Activated CD8-positive, alpha-beta T cell treated with anti-CD3 and anti-CD28 coated beads for 36 hours (primary cell): ENCODE measurements around the gene CCL7. TPM values are rescaled to one million over a fixed set of nuclear protein-coding genes. Genes with fewer than 3 reads are reported as not detected.

Source experiments
- ATAC-seq: fragments of 200-7000 bp; cut with Tn5 transposase; one replicate; pipeline ENCODE4 v1.10.0; 2021; ENCODE audit warnings: mild to moderate bottlenecking, moderate library complexity
- CTCF ChIA-PET: fragments of 350-600 bp; sonication (Branson Sonifier 250); formaldehyde crosslinking; loops from one replicate; lab custom pipeline; 2021; ENCODE audit warnings: antibody characterized with exemption; lab: Charles Lee
- POLR2A ChIA-PET: fragments of 350-600 bp; sonication (Branson Sonifier 250); formaldehyde crosslinking; loops from one replicate; lab custom pipeline; 2021; ENCODE audit warnings: antibody characterized with exemption; lab: Charles Lee
- DNase-seq: peaks from one replicate; pipeline ENCODE4 v3.0.0-alpha.2; 2020
- H3K27ac Mint-ChIP-seq: one replicate; pipeline ENCODE4 v1.8.0; 2021; ENCODE audit warnings: mild to moderate bottlenecking, mixed read lengths
- H3K27me3 Mint-ChIP-seq: one replicate; pipeline ENCODE4 v1.8.0; 2021; ENCODE audit warnings: mixed read lengths
- H3K36me3 Mint-ChIP-seq: one replicate; pipeline ENCODE4 v1.8.0; 2021; ENCODE audit warnings: low read depth, mixed read lengths
- H3K4me1 Mint-ChIP-seq: one replicate; pipeline ENCODE4 v1.8.0; 2021; ENCODE audit warnings: low read depth, mixed read lengths
- H3K4me3 Mint-ChIP-seq: one replicate; pipeline ENCODE4 v1.8.0; 2021; ENCODE audit warnings: mild to moderate bottlenecking, moderate library complexity, mixed read lengths
- H3K9me3 Mint-ChIP-seq: one replicate; pipeline ENCODE4 v1.8.0; 2021; ENCODE audit warnings: mixed read lengths
- CTCF ChIP-seq: fragments of 200-600 bp; IDR thresholded peaks from one replicate; pipeline ENCODE4 v1.8.0; 2022; ENCODE audit warnings: antibody characterized with exemption, mild to moderate bottlenecking
- intact Hi-C: fragments of 100-400 bp; cut with micrococcal nuclease; formaldehyde crosslinking; loops from one replicate; pipeline ENCODE4 v1.10.0; 2022
- total RNA-seq, 2 experiments: library from RNA; stranded (reverse); gene quantifications; one replicate each; pipeline ENCODE4 v1.2.3, GENCODE V29; 2021

CCL7 gene
- total RNA-seq, 2 experiments from 2014 or later = not detected

GRCh38 chr17:34312080-34312479 is 42.1 kb downstream of the CCL7 start:
- Mint-ChIP-seq H3K4me3 (no peak overlapping the region), H3K4me1 (no peaks in the 10 kb centered on the region), H3K27ac (no peak overlapping the region), H3K9me3 (no peaks in the 10 kb centered on the region), H3K36me3 (no peaks in the 10 kb centered on the region), H3K27me3 (peaks cover 18% of the 10 kb centered on the region)
- DNase-seq (no peak), ATAC-seq (no peak)
- no peak for TF ChIP-seq CTCF
- intact Hi-C loops = no loop called here
- POLR2A ChIA-PET = no interaction called here
- CTCF ChIA-PET = interaction anchor here (1.1 kb wide), 1 partner anchor 111 kb away, joined by 3 read pairs; no protein-coding TSS in a partner anchor

GRCh38 chr17:34313164-34313563 is 43.1 kb downstream of the CCL7 start:
- ATAC-seq = no peak
- intact Hi-C loops = no loop called here

GRCh38 chr17:34314279-34314678 is 44.3 kb downstream of the CCL7 start:
- ChIA-PET CTCF (no interaction called here), POLR2A (no interaction called here)
- Mint-ChIP-seq H3K27ac (no peak overlapping the region), H3K36me3 (no peaks in the 10 kb centered on the region), H3K4me3 (no peak overlapping the region), H3K9me3 (no peaks in the 10 kb centered on the region), H3K4me1 (no peaks in the 10 kb centered on the region), H3K27me3 (peaks cover 18% of the 10 kb centered on the region)
- intact Hi-C loops = no loop called here
- TF ChIP-seq CTCF = no peak
- no peak for DNase-seq
- ATAC-seq = no peak

More at GRCh38 chr17:34313164-34313563, 43.1 kb downstream of the CCL7 start:
- H3K27ac Mint-ChIP-seq = no peak overlapping the region
- H3K36me3 Mint-ChIP-seq = no peaks in the 10 kb centered on the region
- no peak for TF ChIP-seq CTCF
- H3K9me3 Mint-ChIP-seq = no peaks in the 10 kb centered on the region
- CTCF ChIA-PET = no interaction called here
- peaks cover 18% of the 10 kb centered on the region for H3K27me3 Mint-ChIP-seq
- DNase-seq = no peak
- H3K4me1 Mint-ChIP-seq = no peaks in the 10 kb centered on the region
- POLR2A ChIA-PET = no interaction called here
- H3K4me3 Mint-ChIP-seq = no peak overlapping the region

- H3K4me1 Mint-ChIP-seq = no peaks in the 10 kb centered on the region
- DNase-seq (peak; percentile 29), ATAC-seq (peak; percentile 45)
- no peak overlapping the region for H3K27ac Mint-ChIP-seq
- no peak for TF ChIP-seq CTCF
- peaks cover 7% of the 10 kb centered on the region for H3K27me3 Mint-ChIP-seq
- no peaks in the 10 kb centered on the region for H3K36me3 Mint-ChIP-seq
- intact Hi-C loops = no loop called here
- H3K4me3 Mint-ChIP-seq = no peak overlapping the region
- ChIA-PET CTCF (interaction anchor here (2.0 kb wide), 1 partner anchor 43 kb away, joined by 7 read pairs; no protein-coding TSS in a partner anchor), POLR2A (no interaction called here)
- H3K9me3 Mint-ChIP-seq = no peaks in the 10 kb centered on the region
These were observed 48.5 kb downstream of the CCL7 start for GRCh38 chr17:34318474-34318873.

GRCh38 chr17:34319039-34319483 is 49.0 kb downstream of the CCL7 start, which contains the start of gene CCL8:
TSS of gene CCL8 (plus strand) at chr17:34319435. CDS start at chr17:34319502, 67 bp downstream.
- peaks cover 7% of the 10 kb centered on the region for H3K27me3 Mint-ChIP-seq
- CTCF ChIA-PET = interaction anchor here (2.0 kb wide), 1 partner anchor 42 kb away, joined by 7 read pairs; no protein-coding TSS in a partner anchor
- H3K4me1 Mint-ChIP-seq = no peaks in the 10 kb centered on the region

More at GRCh38 chr17:34319039-34319483, 49.0 kb downstream of the CCL7 start, which contains the start of gene CCL8:
- POLR2A ChIA-PET = no interaction called here
- no peak for DNase-seq
- Mint-ChIP-seq H3K9me3 (peaks cover 3% of the 10 kb centered on the region), H3K4me3 (no peak within 1 kb of the TSS), H3K27ac (no peak within 1 kb of the TSS), H3K36me3 (no peaks in the 10 kb centered on the region)
- TF ChIP-seq CTCF = no peak
- intact Hi-C loops = no loop called here
- no peak for ATAC-seq

Other genes with a start within 250 kb of the CCL7 start
- gene CCL2, start 14.9 kb upstream of the CCL7 start, total RNA-seq = not detected
- not detected for gene CCL11, start 15.5 kb downstream of the CCL7 start, total RNA-seq
- gene CCL8, start 49.2 kb downstream of the CCL7 start, total RNA-seq = not detected
- not detected for gene CCL13, start 86.3 kb downstream of the CCL7 start, total RNA-seq
- gene CCL1, start 93.0 kb downstream of the CCL7 start, total RNA-seq = not detected